ENCODE measurements around the gene MYL11.

Gene MYL11

GRCh38 chr16:30397056-30397455, 22.5 kb downstream of the MYL11 start:
- no peak for DNase-seq

DNA sequence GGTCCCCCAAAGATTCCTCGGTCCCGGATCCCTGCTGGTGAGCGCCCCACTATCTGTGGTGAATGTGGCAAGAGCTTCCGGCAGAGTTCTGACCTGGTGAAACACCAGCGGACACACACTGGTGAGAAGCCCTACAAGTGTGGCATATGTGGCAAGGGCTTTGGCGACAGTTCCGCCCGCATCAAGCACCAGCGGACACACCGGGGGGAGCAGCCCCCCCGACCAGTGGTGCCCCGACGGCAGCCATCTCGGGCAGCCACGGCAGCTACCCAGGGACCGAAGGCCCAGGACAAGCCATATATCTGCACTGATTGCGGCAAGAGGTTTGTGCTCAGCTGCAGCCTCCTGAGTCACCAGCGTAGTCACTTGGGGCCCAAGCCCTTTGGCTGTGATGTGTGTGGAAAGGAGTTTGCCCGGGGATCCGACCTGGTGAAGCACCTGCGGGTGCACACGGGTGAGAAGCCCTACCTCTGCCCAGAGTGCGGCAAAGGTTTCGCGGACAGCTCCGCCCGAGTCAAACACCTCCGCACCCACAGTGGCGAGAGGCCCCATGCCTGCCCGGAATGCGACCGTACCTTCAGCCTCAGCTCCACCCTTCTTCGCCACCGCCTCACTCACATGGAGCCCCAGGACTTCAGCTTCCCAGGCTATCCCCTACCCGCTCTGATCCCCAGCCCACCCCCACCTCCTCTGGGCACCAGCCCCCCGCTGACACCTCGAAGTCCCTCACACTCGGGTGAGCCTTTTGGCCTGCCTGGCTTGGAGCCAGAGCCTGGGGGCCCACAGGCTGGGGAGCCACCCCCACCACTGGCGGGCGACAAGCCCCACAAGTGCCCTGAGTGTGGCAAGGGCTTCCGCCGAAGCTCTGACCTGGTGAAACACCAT, 23.4 kb downstream of the MYL11 start:
- DNase-seq = no peak

- no peak for DNase-seq
Measured at GRCh38 chr16:30398661-30399434, 24.2 kb downstream of the MYL11 start.

GRCh38 chr16:30399435-30400186, 25.0 kb downstream of the MYL11 start:
- no peak for DNase-seq

GRCh38 chr16:30401768-30402425, 27.3 kb downstream of the MYL11 start:
- DNase-seq = no peak

GRCh38 chr16:30406795-30407101, 32.1 kb downstream of the MYL11 start:
- no peak for DNase-seq

- DNase-seq = peak; percentile 81
Measured at GRCh38 chr16:30407102-30407803, 32.7 kb downstream of the MYL11 start, which contains the start of gene ZNF771. ZNF771 (plus strand) TSS chr16:30407606; CDS start chr16:30408054, 448 bp downstream.

DNA sequence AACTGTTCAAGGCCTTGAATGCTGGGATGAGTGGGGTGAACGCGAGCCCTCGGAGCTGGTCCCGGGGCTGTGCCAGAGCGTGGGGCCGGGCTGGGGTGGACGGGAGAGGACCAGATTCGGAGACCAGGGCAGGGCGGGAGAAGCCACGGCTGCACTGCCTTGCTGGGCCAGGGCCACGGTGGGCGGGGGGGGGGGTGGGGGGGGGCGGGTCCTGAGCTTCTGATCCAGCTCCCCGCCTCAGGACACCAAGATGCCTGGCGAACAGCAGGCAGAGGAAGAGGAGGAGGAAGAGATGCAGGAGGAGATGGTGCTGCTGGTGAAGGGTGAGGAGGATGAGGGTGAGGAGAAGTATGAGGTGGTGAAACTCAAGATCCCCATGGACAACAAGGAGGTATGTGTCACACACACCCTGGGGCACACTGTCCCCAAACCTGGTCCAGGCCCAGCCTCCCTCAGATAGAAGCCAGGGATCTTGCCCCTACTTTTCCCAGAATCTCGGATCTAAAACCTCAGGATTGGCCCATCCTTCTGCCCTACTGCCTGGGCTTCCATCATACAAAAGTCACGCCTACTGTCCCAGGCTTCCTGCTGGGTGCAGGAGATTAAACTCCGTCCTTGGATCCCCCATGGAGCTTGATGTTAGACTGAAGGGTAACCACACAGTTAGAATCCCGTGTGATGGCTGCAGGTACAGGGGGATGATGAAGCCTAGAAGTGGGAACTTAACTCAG, 33.4 kb downstream of the MYL11 start:
- no peak for DNase-seq

- DNase-seq = peak; percentile 76
Measured at GRCh38 chr16:30409125-30410060, 34.8 kb downstream of the MYL11 start.

GRCh38 chr16:30413112-30413806, 38.7 kb downstream of the MYL11 start:
- no peak for DNase-seq

- DNase-seq = no peak
Measured at GRCh38 chr16:30414159-30414558, 39.6 kb downstream of the MYL11 start.

DNA sequence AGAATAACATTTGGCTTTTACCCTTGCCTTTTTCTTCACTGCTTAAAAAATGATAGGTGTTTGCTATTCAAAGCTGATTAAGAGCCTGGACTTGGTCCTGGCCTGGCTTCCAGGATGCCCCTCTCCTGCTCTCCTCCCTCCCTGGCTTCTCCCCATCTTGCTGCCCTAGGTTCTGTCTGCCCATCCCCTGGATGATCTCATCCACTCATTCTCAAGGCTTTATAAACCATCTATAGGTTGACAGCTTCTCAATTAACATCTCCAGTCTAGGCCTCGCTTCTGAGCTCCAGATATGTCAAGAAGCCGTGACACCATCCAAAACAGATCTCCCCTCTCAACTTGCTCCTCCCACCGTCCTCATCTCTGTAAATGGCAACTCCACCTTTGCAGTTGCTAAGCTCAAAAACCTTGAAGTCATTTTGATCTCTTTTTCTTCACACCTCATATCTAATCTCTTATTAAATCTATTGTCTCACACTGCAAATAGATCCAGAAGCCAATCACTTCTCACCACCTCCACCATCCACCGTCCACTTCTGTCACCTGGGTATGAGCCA, 41.5 kb downstream of the MYL11 start:
- DNase-seq = no peak

DNA sequence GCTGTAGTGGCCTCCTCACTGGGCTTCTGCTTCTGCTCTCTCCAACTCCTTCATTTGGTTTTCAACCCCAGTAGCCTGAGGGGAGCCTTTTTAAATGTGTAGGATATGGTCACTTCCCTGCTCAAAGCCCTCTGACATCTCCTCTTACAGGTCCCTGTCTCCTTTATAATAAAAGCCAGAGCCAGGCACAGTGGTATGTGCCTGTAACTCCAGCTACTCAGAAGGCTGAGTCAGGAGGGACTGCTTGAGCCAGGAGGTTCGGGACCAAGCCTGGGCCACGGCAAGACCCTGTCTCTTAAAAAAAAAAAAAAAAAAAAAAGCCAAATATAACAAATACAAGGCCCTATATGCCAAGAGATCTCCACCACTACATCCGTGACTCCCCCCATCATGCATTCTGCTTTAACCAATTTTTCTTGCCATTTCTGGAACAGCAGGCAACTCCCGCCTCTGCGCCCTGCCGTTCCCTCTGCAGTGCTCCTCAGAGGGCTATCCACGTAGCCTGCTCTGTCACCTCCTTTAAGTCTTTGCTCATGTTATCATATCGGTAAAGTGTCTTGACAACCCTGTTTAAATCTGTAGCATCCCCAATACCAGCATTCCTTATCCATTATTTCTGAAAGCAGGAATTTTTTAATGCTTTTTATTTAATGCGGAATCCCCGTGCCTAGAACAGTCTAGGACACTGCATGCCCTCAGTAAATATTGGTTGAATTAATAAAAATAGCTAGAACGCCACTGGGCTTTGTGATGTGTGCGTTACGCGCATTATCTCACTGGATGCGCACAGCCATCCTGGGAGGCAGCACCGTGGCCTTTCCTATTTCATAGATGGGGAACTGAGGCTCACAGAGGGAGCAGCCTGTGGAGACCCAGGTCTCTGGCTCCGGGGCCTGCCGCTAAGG, 42.3 kb downstream of the MYL11 start:
- no peak for DNase-seq

DNA sequence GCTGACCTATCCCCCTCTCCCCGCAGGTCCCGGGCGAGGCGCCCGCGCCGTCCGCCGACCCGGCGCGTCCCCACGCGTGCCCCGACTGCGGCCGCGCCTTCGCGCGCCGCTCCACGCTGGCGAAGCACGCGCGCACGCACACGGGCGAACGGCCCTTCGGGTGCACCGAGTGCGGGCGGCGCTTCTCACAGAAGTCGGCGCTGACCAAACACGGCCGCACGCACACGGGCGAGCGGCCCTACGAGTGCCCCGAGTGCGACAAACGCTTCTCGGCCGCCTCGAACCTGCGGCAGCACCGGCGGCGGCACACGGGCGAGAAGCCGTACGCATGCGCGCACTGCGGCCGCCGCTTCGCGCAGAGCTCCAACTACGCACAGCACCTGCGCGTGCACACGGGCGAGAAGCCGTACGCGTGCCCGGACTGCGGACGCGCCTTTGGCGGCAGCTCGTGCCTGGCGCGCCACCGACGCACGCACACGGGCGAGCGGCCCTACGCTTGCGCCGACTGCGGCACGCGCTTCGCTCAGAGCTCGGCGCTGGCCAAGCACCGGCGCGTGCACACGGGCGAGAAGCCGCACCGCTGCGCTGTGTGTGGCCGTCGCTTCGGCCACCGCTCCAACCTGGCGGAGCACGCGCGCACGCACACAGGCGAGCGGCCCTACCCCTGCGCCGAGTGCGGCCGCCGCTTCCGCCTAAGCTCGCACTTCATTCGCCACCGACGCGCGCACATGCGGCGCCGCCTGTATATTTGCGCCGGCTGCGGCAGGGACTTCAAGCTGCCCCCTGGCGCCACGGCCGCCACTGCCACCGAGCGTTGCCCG, 43.1 kb downstream of the MYL11 start:
- peak; percentile 75 for DNase-seq

- DNase-seq = no peak
Measured at GRCh38 chr16:30418350-30419181, 44.0 kb downstream of the MYL11 start.

GRCh38 chr16:30421010-30421409, 46.4 kb downstream of the MYL11 start:
- DNase-seq = no peak
